ENCODE results near the gene AMZ1. TPM values are rescaled to one million over a fixed set of nuclear protein-coding genes. Genes with fewer than 3 reads are reported as not detected.

The AMZ1 gene
- total RNA-seq, 4 donors from 2014 or later, result 0.19 to 1.1 TPM; not detected in 2

DNA sequence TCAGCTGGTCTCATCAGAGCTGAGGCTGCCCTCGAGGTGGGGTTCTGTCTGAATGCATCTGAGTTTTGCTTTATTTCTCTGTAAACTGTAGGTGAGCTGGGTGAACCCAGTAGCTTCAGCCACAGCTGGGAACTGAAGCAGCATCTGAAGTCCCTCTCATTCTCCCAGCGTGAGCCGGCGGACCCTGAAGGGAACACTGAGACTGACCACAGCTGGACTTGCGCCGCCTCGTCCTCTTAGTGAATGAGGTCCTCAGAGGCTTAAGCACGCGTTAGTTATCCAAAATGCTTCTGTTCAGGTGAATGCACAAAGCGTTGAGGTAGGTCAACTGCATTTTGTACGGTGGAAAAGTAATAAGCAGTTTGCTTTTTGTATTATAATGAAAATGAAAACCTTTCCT is 76.6 kb downstream of the AMZ1 start:
- no peak for ATAC-seq (ENCODE audit: low FRiP score)
- no peak for DNase-seq (ENCODE audit: low spot score)
- TF ChIP-seq, protein P1, sequence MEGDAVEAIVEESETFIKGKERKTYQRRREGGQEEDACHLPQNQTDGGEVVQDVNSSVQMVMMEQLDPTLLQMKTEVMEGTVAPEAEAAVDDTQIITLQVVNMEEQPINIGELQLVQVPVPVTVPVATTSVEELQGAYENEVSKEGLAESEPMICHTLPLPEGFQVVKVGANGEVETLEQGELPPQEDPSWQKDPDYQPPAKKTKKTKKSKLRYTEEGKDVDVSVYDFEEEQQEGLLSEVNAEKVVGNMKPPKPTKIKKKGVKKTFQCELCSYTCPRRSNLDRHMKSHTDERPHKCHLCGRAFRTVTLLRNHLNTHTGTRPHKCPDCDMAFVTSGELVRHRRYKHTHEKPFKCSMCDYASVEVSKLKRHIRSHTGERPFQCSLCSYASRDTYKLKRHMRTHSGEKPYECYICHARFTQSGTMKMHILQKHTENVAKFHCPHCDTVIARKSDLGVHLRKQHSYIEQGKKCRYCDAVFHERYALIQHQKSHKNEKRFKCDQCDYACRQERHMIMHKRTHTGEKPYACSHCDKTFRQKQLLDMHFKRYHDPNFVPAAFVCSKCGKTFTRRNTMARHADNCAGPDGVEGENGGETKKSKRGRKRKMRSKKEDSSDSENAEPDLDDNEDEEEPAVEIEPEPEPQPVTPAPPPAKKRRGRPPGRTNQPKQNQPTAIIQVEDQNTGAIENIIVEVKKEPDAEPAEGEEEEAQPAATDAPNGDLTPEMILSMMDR (IDR thresholded peaks at IDR 0.05), result no peak

Other genes starting within 250 kb of the AMZ1 start
- gene GRIFIN, start 211.8 kb upstream of the AMZ1 start, total RNA-seq, result not detected
- gene LFNG, start 168.4 kb upstream of the AMZ1 start, total RNA-seq, result 10 to 100 TPM in 3 of 4 donors, 1 to 10 TPM in 1; 4.7 to 25.9 (median 21.6) TPM
- gene BRAT1, start 132.7 kb upstream of the AMZ1 start, total RNA-seq, result 10 to 100 TPM; 22.7 to 33.1 (median 26.3) TPM
- gene IQCE, start 129.2 kb upstream of the AMZ1 start, total RNA-seq, result 10 to 100 TPM in 3 of 4 donors, 1 to 10 TPM in 1; 6.6 to 14.3 (median 12.8) TPM
- gene TTYH3, start 56.2 kb upstream of the AMZ1 start, total RNA-seq, result 10 to 100 TPM; 21.5 to 62.6 (median 29.3) TPM
- gene GNA12, start 156.1 kb downstream of the AMZ1 start, total RNA-seq, result 10 to 100 TPM; 26.3 to 54.8 (median 36.9) TPM

Measured in omental fat pad (tissue), 4 donors.